ENCODE measurements around the gene NIM1K. TPM values are rescaled to one million over a fixed set of nuclear protein-coding genes. Genes with fewer than 3 reads are reported as not detected.

Gene NIM1K
- total and polyA plus RNA-seq, 10 donors = 0.13 to 1.1 (median 0.39) TPM; not detected in 1

DNA sequence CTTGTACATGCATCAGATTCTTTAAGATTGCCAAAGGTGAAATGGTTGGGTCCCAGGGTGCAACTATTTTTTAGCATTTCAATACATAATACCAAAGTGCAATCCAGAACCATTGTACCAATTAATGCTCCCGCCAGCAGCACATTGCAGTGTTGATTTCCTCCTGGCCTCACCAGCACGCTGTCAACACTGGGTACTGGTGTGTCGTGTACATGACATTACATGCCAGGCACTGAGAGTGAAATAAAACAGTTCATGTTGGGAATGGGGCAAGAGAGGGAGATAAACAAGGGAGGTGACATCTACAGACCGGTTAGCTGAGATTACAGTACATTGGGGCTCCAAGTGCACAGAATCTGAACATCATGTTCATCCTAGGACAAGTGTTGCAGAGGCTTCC lies 83.4 kb downstream of the NIM1K start:
- WGBS, 5 donors = 85 to 97% (median 91%) methylated on average over 4 of the region's 4 CpGs
- TF ChIP-seq POLR2AphosphoS5 (IDR thresholded peaks at IDR 0.05) (no peak), POLR2A (IDR thresholded peaks at IDR 0.05) (no peak)
- TF ChIP-seq, protein P1, sequence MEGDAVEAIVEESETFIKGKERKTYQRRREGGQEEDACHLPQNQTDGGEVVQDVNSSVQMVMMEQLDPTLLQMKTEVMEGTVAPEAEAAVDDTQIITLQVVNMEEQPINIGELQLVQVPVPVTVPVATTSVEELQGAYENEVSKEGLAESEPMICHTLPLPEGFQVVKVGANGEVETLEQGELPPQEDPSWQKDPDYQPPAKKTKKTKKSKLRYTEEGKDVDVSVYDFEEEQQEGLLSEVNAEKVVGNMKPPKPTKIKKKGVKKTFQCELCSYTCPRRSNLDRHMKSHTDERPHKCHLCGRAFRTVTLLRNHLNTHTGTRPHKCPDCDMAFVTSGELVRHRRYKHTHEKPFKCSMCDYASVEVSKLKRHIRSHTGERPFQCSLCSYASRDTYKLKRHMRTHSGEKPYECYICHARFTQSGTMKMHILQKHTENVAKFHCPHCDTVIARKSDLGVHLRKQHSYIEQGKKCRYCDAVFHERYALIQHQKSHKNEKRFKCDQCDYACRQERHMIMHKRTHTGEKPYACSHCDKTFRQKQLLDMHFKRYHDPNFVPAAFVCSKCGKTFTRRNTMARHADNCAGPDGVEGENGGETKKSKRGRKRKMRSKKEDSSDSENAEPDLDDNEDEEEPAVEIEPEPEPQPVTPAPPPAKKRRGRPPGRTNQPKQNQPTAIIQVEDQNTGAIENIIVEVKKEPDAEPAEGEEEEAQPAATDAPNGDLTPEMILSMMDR (IDR thresholded peaks at IDR 0.05 in 8 of 11, conservative IDR thresholded peaks at IDR 0.05 in 3 of 11) = no peak
- intact Hi-C loops (cut with DNase I; ENCODE audit: low total_unique reads) = no loop called here
- no peaks in the 10 kb centered on the region for H3K36me3 ChIP-seq
- H3K9me3 ChIP-seq = no peaks in the 10 kb centered on the region
- DNase-seq = no peak
- H3K4me1 ChIP-seq = no peaks in the 10 kb centered on the region
- H3K4me3 ChIP-seq = no peak overlapping the region
- H3K27ac ChIP-seq = no peak overlapping the region
- no peaks in the 10 kb centered on the region for H3K27me3 ChIP-seq (replicated peaks in 1 of 7)

DNA sequence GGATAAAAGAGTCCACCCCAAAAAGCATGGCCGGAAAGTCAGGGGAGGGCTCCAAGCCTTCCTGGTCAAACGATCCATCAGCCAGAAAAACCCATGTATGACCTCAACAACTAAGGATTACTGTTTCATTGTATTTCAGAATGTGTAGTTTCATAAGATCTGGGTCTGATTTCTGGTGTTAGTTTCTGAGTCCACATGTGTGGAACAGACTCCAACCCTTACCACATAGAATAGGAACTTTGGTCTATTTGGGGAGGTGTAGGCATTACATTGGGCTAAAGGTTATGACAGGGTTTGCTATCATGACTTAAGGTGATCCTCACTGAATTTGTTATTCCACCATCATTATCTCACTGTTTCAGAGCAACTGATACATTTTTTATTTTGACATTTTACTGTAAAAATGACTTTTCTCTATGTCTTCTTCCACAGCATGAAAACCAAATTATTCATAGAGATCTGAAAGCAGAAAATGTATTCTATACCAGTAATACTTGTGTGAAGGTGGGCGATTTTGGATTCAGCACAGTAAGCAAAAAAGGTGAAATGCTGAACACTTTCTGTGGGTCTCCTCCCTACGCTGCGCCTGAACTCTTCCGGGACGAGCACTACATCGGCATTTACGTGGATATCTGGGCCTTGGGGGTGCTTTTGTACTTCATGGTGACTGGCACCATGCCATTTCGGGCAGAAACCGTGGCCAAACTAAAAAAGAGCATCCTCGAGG lies 87.7 kb downstream of the NIM1K start:
- Histone ChIP-seq H3K4me1 (no peaks in the 10 kb centered on the region), H3K27ac (no peak overlapping the region), H3K4me3 (no peak overlapping the region), H3K36me3 (no peaks in the 10 kb centered on the region), H3K27me3 (replicated peaks in 1 of 7) (no peaks in the 10 kb centered on the region), H3K9me3 (no peaks in the 10 kb centered on the region)
- no peak for DNase-seq
- no peak for TF ChIP-seq POLR2A (IDR thresholded peaks at IDR 0.05)
- intact Hi-C loops (cut with DNase I; ENCODE audit: low total_unique reads) = no loop called here
- 92 to 96% (median 93%) methylated on average over 12 of the region's 12 CpGs for WGBS, 5 donors

DNA sequence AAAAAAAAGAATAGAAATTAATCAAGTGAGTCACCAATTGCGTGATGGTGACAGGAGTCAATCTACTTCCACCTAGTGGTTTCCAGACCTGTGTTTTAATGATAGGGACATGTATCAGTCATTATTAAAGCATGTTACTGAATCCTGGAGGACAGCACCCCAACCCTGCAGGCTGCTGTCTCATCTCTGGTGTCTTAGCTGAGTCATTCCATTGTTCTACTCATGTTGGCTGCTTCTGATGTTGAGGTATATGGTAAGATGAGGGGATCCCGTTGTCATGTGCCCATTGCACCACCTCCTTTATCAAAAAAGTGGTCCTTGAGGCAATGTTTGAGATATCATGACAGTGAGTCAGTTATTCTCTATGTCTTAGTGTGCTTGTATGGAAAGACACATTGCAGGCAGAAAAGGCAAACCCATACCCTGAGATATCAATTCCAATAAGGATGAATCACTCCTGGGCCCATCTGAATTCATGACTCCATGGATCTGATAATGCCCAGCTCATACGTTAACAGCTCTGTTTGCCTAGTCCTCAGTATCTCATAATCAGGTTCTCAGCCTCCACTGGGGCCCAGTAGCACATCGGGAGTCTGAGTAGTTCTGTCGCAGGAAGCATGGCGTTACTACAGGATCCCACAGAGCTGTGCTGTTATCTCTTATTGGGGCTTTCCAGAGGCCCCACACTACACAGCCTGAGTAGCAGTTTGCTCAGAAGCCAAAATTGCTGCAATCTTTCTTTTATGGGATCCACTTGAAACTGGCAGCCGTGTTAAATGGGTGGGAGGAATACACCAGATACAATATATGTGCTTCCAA lies 90.0 kb downstream of the NIM1K start:
- Histone ChIP-seq H3K27ac (no peak overlapping the region), H3K27me3 (replicated peaks in 1 of 7) (no peaks in the 10 kb centered on the region), H3K36me3 (peaks cover 0 to 10% (median 3%) of the 10 kb centered on the region in 6 donors), H3K4me1 (no peaks in the 10 kb centered on the region), H3K4me3 (no peak overlapping the region), H3K9me3 (no peaks in the 10 kb centered on the region)
- no peak for DNase-seq
- intact Hi-C loops (cut with DNase I; ENCODE audit: low total_unique reads) = no loop called here
- WGBS, 5 donors = 72 to 88% (median 83%) methylated on average over 7 of the region's 7 CpGs
- no peak for TF ChIP-seq POLR2A (IDR thresholded peaks at IDR 0.05)

GRCh38 chr5:43286623-43287022 lies 94.6 kb downstream of the NIM1K start:
- Histone ChIP-seq H3K36me3 (peaks cover 0 to 56% (median 31%) of the 10 kb centered on the region in 6 donors), H3K9me3 (no peaks in the 10 kb centered on the region), H3K27ac (no peak overlapping the region), H3K27me3 (replicated peaks in 1 of 7) (no peaks in the 10 kb centered on the region), H3K4me3 (no peak overlapping the region), H3K4me1 (no peaks in the 10 kb centered on the region)
- no peak for TF ChIP-seq POLR2AphosphoS5 (IDR thresholded peaks at IDR 0.05)
- no peak for TF ChIP-seq POLR2A (IDR thresholded peaks at IDR 0.05)
- TF ChIP-seq, protein P1 (IDR thresholded peaks at IDR 0.05 in 8 of 11, conservative IDR thresholded peaks at IDR 0.05 in 3 of 11) = no peak
- intact Hi-C loops (cut with DNase I; ENCODE audit: low total_unique reads) = no loop called here
- no peak for DNase-seq

DNA sequence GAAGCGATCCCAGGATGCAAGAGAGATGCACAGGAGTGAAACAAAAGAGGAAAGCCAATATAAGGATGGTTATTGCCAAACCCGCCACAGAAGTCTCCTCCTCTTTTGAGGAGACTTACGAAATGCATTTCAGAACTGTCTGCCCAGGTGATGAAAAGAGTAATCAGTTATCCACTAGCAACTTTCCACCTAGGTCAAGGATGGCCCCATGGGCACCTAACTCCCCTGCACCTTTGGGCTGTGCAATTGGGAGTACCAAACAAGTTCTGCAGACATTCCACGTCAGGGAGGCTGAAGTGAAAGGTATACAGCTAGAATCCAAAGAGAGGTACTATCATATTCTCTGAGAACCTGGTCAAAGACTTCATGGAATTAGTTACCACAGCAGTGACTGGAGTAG lies 95.5 kb downstream of the NIM1K start:
- peaks cover 0 to 65% (median 38%) of the 10 kb centered on the region in 6 donors for H3K36me3 ChIP-seq
- no peaks in the 10 kb centered on the region for H3K4me1 ChIP-seq
- no peak for DNase-seq
- H3K27me3 ChIP-seq (replicated peaks in 1 of 7) = no peaks in the 10 kb centered on the region
- 90 to 97% (median 95%) methylated on average over 4 of the region's 4 CpGs for WGBS, 5 donors
- no peak for TF ChIP-seq POLR2A (IDR thresholded peaks at IDR 0.05)
- TF ChIP-seq, protein P1 (IDR thresholded peaks at IDR 0.05 in 8 of 11, conservative IDR thresholded peaks at IDR 0.05 in 3 of 11) = no peak
- TF ChIP-seq POLR2AphosphoS5 (IDR thresholded peaks at IDR 0.05) = no peak
- H3K9me3 ChIP-seq = no peaks in the 10 kb centered on the region
- intact Hi-C loops (cut with DNase I; ENCODE audit: low total_unique reads) = no loop called here
- H3K4me3 ChIP-seq = no peak overlapping the region
- H3K27ac ChIP-seq = no peak overlapping the region
